MM.1S (cell line): ENCODE results near the gene HTR3B.

Experiments used
- CTCF ChIP-seq: fragments of 300-600 bp; sonication (generic); IDR thresholded peaks from 2 replicates; pipeline ENCODE4 v1.5.1; 2016; ENCODE audit warnings: antibody characterized with exemption, low read length, mixed read lengths
- EZH2 ChIP-seq: fragments of 300-600 bp; sonication (generic); optimal IDR thresholded peaks from 2 replicates; pipeline ENCODE3; 2017; ENCODE audit warnings: low read depth, mild to moderate bottlenecking, antibody characterized with exemption, low read length, mixed read lengths

GRCh38 chr11:113875234-113876073, 29.1 kb upstream of the HTR3B start, which contains the start of gene USP28:
- TF ChIP-seq EZH2: no peak
- TF ChIP-seq CTCF: no peak
